HepG2 (cell line): ENCODE results near the gene GGCT. TPM values are rescaled to one million over a fixed set of nuclear protein-coding genes. Genes with fewer than 3 reads are reported as not detected.

Experiments used
- ATAC-seq: fragments of 200-7000 bp; cut with Tn5 transposase; 3 replicates; pipeline ENCODE4 v1.9.1; 2020; ENCODE audit warnings: mild to moderate bottlenecking, moderate library complexity
- BruUV-seq: library from RNA; stranded (reverse); fragments of 400-500 nt; replicated peaks from 2 replicates; lab custom pipeline; 2021; lab: Mats Ljungman, UMichigan
- CTCF ChIA-PET: fragments of 300-600 bp; formaldehyde crosslinking; extraction: SDS; loops from one replicate; lab custom pipeline; 2021; ENCODE audit warnings: low total read pairs, inconsistent platforms, low intra/inter-chr PET ratio; lab: Yijun Ruan, JAX
- POLR2A ChIA-PET: fragments of 350-600 bp; sonication (Branson Sonifier 250); formaldehyde crosslinking; loops from one replicate; lab custom pipeline; 2020; ENCODE audit warnings: antibody characterized with exemption, inconsistent platforms; lab: Yijun Ruan, JAX
- DNase-seq: peaks from one replicate; pipeline ENCODE4 v3.0.0-alpha.2; 2015; ENCODE audit warnings: low spot score
- FAIRE-seq: peaks from 3 replicates; lab custom pipeline; 2011; peaks lifted over from hg19 to GRCh38; lab: Jason Lieb, UNC
- H2AFZ ChIP-seq: one replicate; pipeline ENCODE4 v1.6.1; 2011; ENCODE audit warnings: low read length, inconsistent platforms
- H3K27ac ChIP-seq: fragments of 300-600 bp; 3 replicates; pipeline ENCODE4 v1.8.0; 2011; ENCODE audit warnings: mixed run types, mild to moderate bottlenecking, mixed read lengths, low read length, inconsistent platforms; ENCODE audit not compliant: insufficient read depth; ENCODE audit errors: extremely low read length
- H3K27me3 ChIP-seq, 2 experiments: fragments of 200-600 bp in 1 of 2; 2 replicates in 1 of 2; 3 replicates in 1 of 2; pipeline versions ENCODE4 v1.6.0 to v1.8.0; 2011; ENCODE audit warnings: low read length in 2 of 2, mild to moderate bottlenecking in 2 of 2, moderate library complexity in 2 of 2, inconsistent platforms in 1 of 2; ENCODE audit not compliant: insufficient read depth in 2 of 2, control insufficient read depth in 1 of 2
- H3K36me3 ChIP-seq, 2 experiments: fragments of 200-600 bp in 1 of 2; replicated peaks in 1 of 2; 2 replicates in 1 of 2; 3 replicates in 1 of 2; pipeline versions ENCODE4 v1.5.1 to v1.8.0; 2011; ENCODE audit warnings: low read length in 2 of 2, inconsistent platforms in 1 of 2; ENCODE audit not compliant: insufficient read depth in 2 of 2, control insufficient read depth in 1 of 2
- H3K4me1 ChIP-seq: 2 replicates; pipeline ENCODE4 v1.5.1; 2012; ENCODE audit warnings: low read length, inconsistent platforms; ENCODE audit not compliant: insufficient read depth
- H3K4me2 ChIP-seq: 2 replicates; pipeline ENCODE4 v1.6.0; 2011; ENCODE audit warnings: low read depth, low read length, inconsistent platforms
- H3K4me3 ChIP-seq, 3 experiments: fragments of 200-600 bp in 1 of 3; sonication (generic), shearing (Covaris generic) in 1 of 3; replicated peaks in 1 of 3; 2 replicates each; pipeline ENCODE4 v1.5.1; 2011 to 2016; ENCODE audit warnings: low read length in 3 of 3, inconsistent platforms in 2 of 3, low read depth in 2 of 3, mild to moderate bottlenecking in 2 of 3, control low read depth in 1 of 3, mixed read lengths in 1 of 3; ENCODE audit not compliant: insufficient read depth in 1 of 3
- H3K79me2 ChIP-seq: one replicate; pipeline ENCODE4 v1.6.1; 2011; ENCODE audit warnings: low read length, inconsistent platforms; ENCODE audit not compliant: insufficient read depth
- H3K9ac ChIP-seq: 2 replicates; pipeline ENCODE4 v1.6.0; 2011; ENCODE audit warnings: mild to moderate bottlenecking, low read depth, low read length, inconsistent platforms; ENCODE audit not compliant: insufficient read depth
- H3K9me3 ChIP-seq: 2 replicates; pipeline ENCODE4 v1.5.1; 2012; ENCODE audit warnings: mild to moderate bottlenecking, low read length
- H4K20me1 ChIP-seq: 2 replicates; pipeline ENCODE4 v1.6.0; 2011; ENCODE audit warnings: inconsistent platforms, mild to moderate bottlenecking, low read length, moderate library complexity; ENCODE audit not compliant: insufficient read depth
- CCDC6 ChIP-seq: sonication (generic); formaldehyde crosslinking; IDR thresholded peaks from 2 replicates; pipeline ENCODE4 v1.8.1; 2022; ENCODE audit warnings: mild to moderate bottlenecking, missing genetic modification reagents, moderate library complexity
- E2F1 ChIP-seq: sonication (generic); formaldehyde crosslinking; IDR thresholded peaks from 2 replicates; pipeline ENCODE4 v1.5.0; 2020; ENCODE audit warnings: missing genetic modification reagents
- EHMT2 ChIP-seq: fragments of 200-600 bp; sonication (generic); IDR thresholded peaks from 2 replicates; pipeline ENCODE4 v1.7.0; 2017; ENCODE audit warnings: antibody characterized with exemption, low read depth, low read length, borderline replicate concordance
- FOXA1 ChIP-seq, 2 experiments: fragments of 450-650 bp in 1 of 2; sonication (generic) in 1 of 2; formaldehyde crosslinking in 1 of 2; IDR thresholded peaks; 2 replicates each; pipeline versions ENCODE4 v1.4.0 to v1.6.1; 2016 to 2020; ENCODE audit warnings: missing genetic modification reagents in 1 of 2
- GFI1 ChIP-seq: sonication (generic); formaldehyde crosslinking; IDR thresholded peaks from 2 replicates; pipeline ENCODE4 v1.5.0; 2020; ENCODE audit warnings: missing genetic modification reagents, mild to moderate bottlenecking, borderline replicate concordance
- KLF9 ChIP-seq: IDR thresholded peaks from 2 replicates; pipeline ENCODE4 v1.6.1; 2016; ENCODE audit warnings: low read depth
- MAZ ChIP-seq, 2 experiments: sonication (generic) in 1 of 2; formaldehyde crosslinking in 1 of 2; IDR thresholded peaks; 2 replicates each; pipeline versions ENCODE4 v1.5.0 to v1.6.1; 2012 to 2020; ENCODE audit warnings: low read depth in 2 of 2, mild to moderate bottlenecking in 2 of 2, borderline replicate concordance in 1 of 2, improper control_type of control experiment in 1 of 2, low read length in 1 of 2, missing genetic modification reagents in 1 of 2, moderate library complexity in 1 of 2
- MEIS1 ChIP-seq: sonication (generic); formaldehyde crosslinking; IDR thresholded peaks from 2 replicates; pipeline ENCODE4 v1.9.0; 2021; ENCODE audit warnings: mild to moderate bottlenecking, missing genetic modification reagents, moderate library complexity, borderline replicate concordance
- POGK ChIP-seq: sonication (generic); formaldehyde crosslinking; conservative IDR thresholded peaks from 2 replicates; pipeline ENCODE4 v1.8.0; 2022; ENCODE audit warnings: mild to moderate bottlenecking, moderate library complexity, missing genetic modification reagents
- RNF2 ChIP-seq: fragments of 450-650 bp; conservative IDR thresholded peaks from 2 replicates; pipeline ENCODE4 v1.6.1; 2016; ENCODE audit warnings: low read depth
- SRSF1 ChIP-seq: fragments of 200-400 bp; formaldehyde crosslinking; optimal IDR thresholded peaks from 2 replicates; pipeline ENCODE3; 2017; ENCODE audit warnings: mild to moderate bottlenecking, low read depth, low read length, moderate library complexity
- ZBTB8A ChIP-seq: sonication (generic); formaldehyde crosslinking; IDR thresholded peaks from 2 replicates; pipeline ENCODE4 v1.4.0; 2020; ENCODE audit warnings: mild to moderate bottlenecking, low read depth, missing genetic modification reagents, borderline replicate concordance
- ZNF441 ChIP-seq: sonication (generic); formaldehyde crosslinking; IDR thresholded peaks from 2 replicates; pipeline ENCODE4 v1.7.0; 2021; ENCODE audit warnings: missing genetic modification reagents, borderline replicate concordance
- ZNF598 ChIP-seq: sonication (generic); formaldehyde crosslinking; IDR thresholded peaks from 2 replicates; pipeline ENCODE4 v1.5.1; 2020; ENCODE audit warnings: mild to moderate bottlenecking, missing genetic modification reagents, borderline replicate concordance
- ZNF614 ChIP-seq: IDR thresholded peaks from 2 replicates; pipeline ENCODE4 v1.6.1; 2018; ENCODE audit warnings: missing biosample characterization, missing genetic modification reagents, inconsistent platforms, borderline replicate concordance
- WGBS: methylation state at CpG from one replicate; pipeline ENCODE4 v1.1.6; 2017; ENCODE audit warnings: low lambda C conversion rate; 5-methylcytosine and 5-hydroxymethylcytosine counted together
- in situ Hi-C: cut with HindIII; loops from 2 replicates; pipeline ENCODE4 v1.10.0; 2017; ENCODE audit warnings: low pct_unique_long_range_greater_than_20kb; ENCODE audit not compliant: extremely low pct_ligation_motif_present
- intact Hi-C: fragments of 100-400 bp; cut with micrococcal nuclease; formaldehyde crosslinking; loops from one replicate; pipeline ENCODE4 v1.10.0; 2022; ENCODE audit not compliant: unreplicated experiment
- polyA plus RNA-seq, 8 experiments: library from polyadenylated mRNA; depleted of rRNA in 3 of 8; stranded (reverse) in 7 of 8; unstranded in 1 of 8; fragments of >200 nt; fragmentation: Illumina TruSeq in 4 of 8; extraction: Trizol in 4 of 8; gene quantifications; 2 replicates each; pipeline versions ENCODE4 v1.2.1 to v1.2.3, GENCODE V29; 2011 to 2016; ENCODE audit warnings: low read depth in 4 of 8, missing spikeins in 1 of 8, mixed read lengths in 1 of 8; ENCODE audit not compliant: insufficient read depth in 1 of 8
- total RNA-seq, 5 experiments: library from RNA; depleted of rRNA; stranded (reverse); fragments of >200 nt; fragmentation: Illumina TruSeq; extraction: Trizol; gene quantifications; 2 replicates each; pipeline ENCODE4 v1.2.3, GENCODE V29; 2016; ENCODE audit warnings: low read depth in 1 of 5
- TF ChIP-seq, protein P1 (sequence below): sonication (generic); formaldehyde crosslinking; IDR thresholded peaks from 2 replicates; pipeline ENCODE4 v1.8.0; 2022; ENCODE audit warnings: missing genetic modification reagents, mild to moderate bottlenecking, inconsistent platforms, borderline replicate concordance

GGCT gene
- total and polyA plus RNA-seq, 2 of the 13 experiments (the other 11 are each of a cell fraction or from before 2014, with no cell fraction given) = 19.5 to 78.3 TPM

DNA sequence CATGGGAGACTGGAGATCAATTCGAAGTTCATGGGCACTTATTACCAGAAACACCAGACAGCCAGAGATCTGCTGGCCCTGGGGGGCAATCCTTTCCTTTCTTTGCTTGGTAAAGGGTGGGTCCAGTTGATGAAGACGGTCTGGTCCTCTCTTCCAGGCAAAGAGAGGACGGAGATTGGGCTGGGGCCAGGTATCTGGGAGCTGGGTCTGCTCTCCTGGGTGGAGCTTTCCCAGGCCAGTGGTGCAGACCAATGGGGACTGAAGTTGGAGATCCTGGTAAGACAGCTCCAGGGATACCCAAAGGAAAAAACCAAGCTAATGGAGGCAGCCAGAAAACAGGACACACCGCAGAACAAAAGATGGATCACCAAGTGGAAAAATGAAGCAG lies 44.4 kb downstream of the GGCT start:
- intact Hi-C loops (no loop called here), in situ Hi-C loops (no loop called here)
- Histone ChIP-seq H3K4me3 (no peak overlapping the region), H2AFZ (no peak overlapping the region), H3K9ac (peak overlapping the region; percentile 13; the same call in 1 of the 2 replicates), H3K4me2 (peak overlapping the region; percentile 60), H3K27ac (no peak overlapping the region), H3K79me2 (no peaks in the 10 kb centered on the region), H3K9me3 (no peaks in the 10 kb centered on the region), H4K20me1 (no peaks in the 10 kb centered on the region), H3K27me3 (no peaks in the 10 kb centered on the region), H3K4me1 (peaks cover 32% of the 10 kb centered on the region), H3K36me3 (no peaks in the 10 kb centered on the region)
- no peak for DNase-seq
- TF ChIP-seq KLF9 (CRISPR knock-in tag) (no peak), MEIS1 (CRISPR knock-in tag) (no peak), ZNF598 (CRISPR knock-in tag) (no peak), ZBTB8A (CRISPR knock-in tag) (no peak), ZNF441 (CRISPR knock-in tag) (no peak), FOXA1 (IDR thresholded peaks at IDR 0.05) (no peak), FOXA1 (CRISPR knock-in tag; IDR thresholded peaks at IDR 0.05) (no peak), MAZ (IDR thresholded peaks at IDR 0.05; ENCODE audit: borderline replicate concordance, low read depth, low read length) (no peak), MAZ (CRISPR knock-in tag; IDR thresholded peaks at IDR 0.05; ENCODE audit: low read depth) (no peak), POGK (no peak), SRSF1 (no peak), ZNF614 (no peak), GFI1 (no peak), RNF2 (no peak), E2F1 (CRISPR knock-in tag) (no peak), EHMT2 (no peak), CCDC6 (CRISPR knock-in tag) (no peak)
- TF ChIP-seq, protein P1, sequence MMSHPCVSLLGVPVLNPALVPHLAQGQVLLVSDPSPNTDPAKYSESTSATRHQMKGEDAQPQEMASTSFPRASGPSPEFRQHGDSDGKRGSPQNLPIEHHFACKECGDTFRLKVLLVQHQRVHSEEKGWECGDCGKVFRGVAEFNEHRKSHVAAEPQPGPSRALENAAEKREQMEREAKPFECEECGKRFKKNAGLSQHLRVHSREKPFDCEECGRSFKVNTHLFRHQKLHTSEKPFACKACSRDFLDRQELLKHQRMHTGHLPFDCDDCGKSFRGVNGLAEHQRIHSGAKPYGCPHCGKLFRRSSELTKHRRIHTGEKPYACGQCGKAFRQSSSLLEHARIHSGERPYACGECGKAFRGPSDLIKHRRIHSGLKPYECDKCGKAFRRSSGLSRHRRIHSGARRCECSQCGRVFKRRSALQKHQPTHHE (CRISPR knock-in tag) = no peak
- WGBS = 62% methylated on average over 4 of the region's 4 CpGs
- no TSS peak for BruUV-seq
- ATAC-seq = peak; percentile 67
- CTCF ChIA-PET = no interaction called here
- no peak for FAIRE-seq
- POLR2A ChIA-PET = interaction anchor here (2.1 to 2.8 kb wide), 2 partner anchors 9 to 205 kb away, joined by 5 to 12 read pairs; no protein-coding TSS in a partner anchor
